Glutamatergic neuron (in vitro differentiated cells): Measurements from ENCODE around the gene FOXP2. TPM values are rescaled to one million over a fixed set of nuclear protein-coding genes. Genes with fewer than 3 reads are reported as not detected.

Experiments used
- DNase-seq: peaks from one replicate; pipeline ENCODE4 v3.0.0; 2022
- H3K27ac Mint-ChIP-seq: one replicate; pipeline ENCODE4 v1.8.0; 2020; ENCODE audit warnings: mild to moderate bottlenecking, mixed read lengths, inconsistent platforms; ENCODE audit not compliant: unreplicated experiment
- H3K27me3 Mint-ChIP-seq: one replicate; pipeline ENCODE4 v1.8.0; 2020; ENCODE audit warnings: mild to moderate bottlenecking, moderate library complexity, mixed read lengths, inconsistent platforms; ENCODE audit not compliant: unreplicated experiment
- H3K36me3 Mint-ChIP-seq: one replicate; pipeline ENCODE4 v1.8.0; 2020; ENCODE audit warnings: mild to moderate bottlenecking, mixed read lengths, inconsistent platforms; ENCODE audit not compliant: unreplicated experiment
- H3K4me1 Mint-ChIP-seq: one replicate; pipeline ENCODE4 v1.8.0; 2020; ENCODE audit warnings: mild to moderate bottlenecking, low read depth, mixed read lengths, inconsistent platforms; ENCODE audit not compliant: unreplicated experiment
- H3K4me3 Mint-ChIP-seq: one replicate; pipeline ENCODE4 v1.8.0; 2020; ENCODE audit warnings: mild to moderate bottlenecking, mixed read lengths, inconsistent platforms; ENCODE audit not compliant: unreplicated experiment
- H3K9me3 Mint-ChIP-seq: one replicate; pipeline ENCODE4 v1.8.0; 2020; ENCODE audit warnings: mild to moderate bottlenecking, moderate library complexity, mixed read lengths, inconsistent platforms; ENCODE audit not compliant: unreplicated experiment
- total RNA-seq: library from RNA; stranded (reverse); fragmentation: NEBNext Ultra II Directional; extraction: Animal tissue kit (Norgen Biotek cat#: 25700); gene quantifications from one replicate; pipeline ENCODE4 v1.2.1, GENCODE V29; 2021; ENCODE audit not compliant: unreplicated experiment
- TF ChIP-seq, protein P1 (sequence below): fragments of 200-600 bp; sonication (generic); IDR thresholded peaks from one replicate; pipeline ENCODE4 v1.5.0; 2021; ENCODE audit not compliant: partially characterized antibody, unreplicated experiment

FOXP2 gene
- total RNA-seq, 1 donor from 2014 or later, result 72.1 TPM

DNA sequence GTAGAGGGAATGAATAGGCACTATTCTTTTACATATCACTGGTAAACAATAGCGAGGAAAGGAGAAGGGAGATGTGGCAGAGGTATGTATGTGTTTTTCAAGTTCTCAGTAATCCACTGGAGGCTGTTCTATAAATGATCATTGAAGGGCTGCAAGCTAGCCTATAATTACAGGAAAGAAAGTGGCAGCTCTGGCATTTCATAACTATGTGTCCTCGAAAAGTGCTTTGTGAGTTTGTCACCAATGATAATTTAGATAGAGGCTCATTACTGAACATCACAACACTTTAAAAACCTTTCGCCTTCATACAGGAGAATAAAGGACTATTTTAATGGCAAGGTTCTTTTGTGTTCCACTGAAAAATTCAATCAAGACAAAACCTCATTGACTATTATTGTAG, 235.1 kb downstream of the FOXP2 start:
- Mint-ChIP-seq H3K9me3 (no peaks in the 10 kb centered on the region), H3K36me3 (no peaks in the 10 kb centered on the region), H3K4me3 (no peak overlapping the region), H3K27ac (no peak overlapping the region), H3K4me1 (peaks cover 20% of the 10 kb centered on the region), H3K27me3 (no peaks in the 10 kb centered on the region)
- TF ChIP-seq, protein P1, sequence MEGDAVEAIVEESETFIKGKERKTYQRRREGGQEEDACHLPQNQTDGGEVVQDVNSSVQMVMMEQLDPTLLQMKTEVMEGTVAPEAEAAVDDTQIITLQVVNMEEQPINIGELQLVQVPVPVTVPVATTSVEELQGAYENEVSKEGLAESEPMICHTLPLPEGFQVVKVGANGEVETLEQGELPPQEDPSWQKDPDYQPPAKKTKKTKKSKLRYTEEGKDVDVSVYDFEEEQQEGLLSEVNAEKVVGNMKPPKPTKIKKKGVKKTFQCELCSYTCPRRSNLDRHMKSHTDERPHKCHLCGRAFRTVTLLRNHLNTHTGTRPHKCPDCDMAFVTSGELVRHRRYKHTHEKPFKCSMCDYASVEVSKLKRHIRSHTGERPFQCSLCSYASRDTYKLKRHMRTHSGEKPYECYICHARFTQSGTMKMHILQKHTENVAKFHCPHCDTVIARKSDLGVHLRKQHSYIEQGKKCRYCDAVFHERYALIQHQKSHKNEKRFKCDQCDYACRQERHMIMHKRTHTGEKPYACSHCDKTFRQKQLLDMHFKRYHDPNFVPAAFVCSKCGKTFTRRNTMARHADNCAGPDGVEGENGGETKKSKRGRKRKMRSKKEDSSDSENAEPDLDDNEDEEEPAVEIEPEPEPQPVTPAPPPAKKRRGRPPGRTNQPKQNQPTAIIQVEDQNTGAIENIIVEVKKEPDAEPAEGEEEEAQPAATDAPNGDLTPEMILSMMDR, result no peak
- no peak for DNase-seq

DNA sequence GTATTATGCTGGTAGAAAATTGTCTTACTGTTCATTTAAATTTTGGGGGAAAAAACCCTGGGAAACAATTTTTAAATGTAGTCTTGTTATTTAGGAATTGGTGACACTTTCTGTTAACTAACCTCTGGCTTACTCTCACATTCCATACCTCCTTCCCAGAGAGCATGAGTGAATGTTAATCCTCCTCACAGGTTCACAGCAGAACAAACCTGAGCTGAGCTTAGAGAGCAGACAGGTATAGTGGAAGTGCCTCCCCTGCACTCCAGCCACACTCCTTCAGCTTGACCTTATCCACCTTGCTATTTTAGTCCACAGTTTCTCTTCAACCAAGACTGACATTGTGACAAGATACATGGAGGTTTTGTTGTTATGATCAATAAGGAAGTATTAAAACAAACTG, 235.9 kb downstream of the FOXP2 start:
- TF ChIP-seq, protein P1, result no peak
- DNase-seq, result no peak
- Mint-ChIP-seq H3K4me1 (peaks cover 23% of the 10 kb centered on the region), H3K4me3 (no peak overlapping the region), H3K36me3 (no peaks in the 10 kb centered on the region), H3K27ac (no peak overlapping the region), H3K27me3 (no peaks in the 10 kb centered on the region), H3K9me3 (no peaks in the 10 kb centered on the region)

DNA sequence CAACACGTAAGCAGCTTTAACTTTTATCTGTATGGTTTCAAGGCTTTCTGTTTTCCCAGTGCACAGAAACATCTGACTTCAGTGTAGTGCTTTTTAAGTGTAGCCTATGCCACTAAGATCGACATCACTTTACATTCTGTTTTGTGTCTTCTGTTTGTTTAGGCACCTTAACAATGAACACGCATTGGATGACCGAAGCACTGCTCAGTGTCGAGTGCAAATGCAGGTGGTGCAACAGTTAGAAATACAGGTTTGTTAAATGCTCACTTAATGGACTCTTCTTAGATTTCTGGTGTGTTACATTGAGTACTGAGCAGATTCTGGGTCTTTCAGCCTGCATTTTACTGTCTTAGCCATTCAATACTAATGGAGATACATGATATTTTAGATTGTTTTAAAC, 237.4 kb downstream of the FOXP2 start:
- no peaks in the 10 kb centered on the region for H3K27me3 Mint-ChIP-seq
- TF ChIP-seq, protein P1, result no peak

DNA sequence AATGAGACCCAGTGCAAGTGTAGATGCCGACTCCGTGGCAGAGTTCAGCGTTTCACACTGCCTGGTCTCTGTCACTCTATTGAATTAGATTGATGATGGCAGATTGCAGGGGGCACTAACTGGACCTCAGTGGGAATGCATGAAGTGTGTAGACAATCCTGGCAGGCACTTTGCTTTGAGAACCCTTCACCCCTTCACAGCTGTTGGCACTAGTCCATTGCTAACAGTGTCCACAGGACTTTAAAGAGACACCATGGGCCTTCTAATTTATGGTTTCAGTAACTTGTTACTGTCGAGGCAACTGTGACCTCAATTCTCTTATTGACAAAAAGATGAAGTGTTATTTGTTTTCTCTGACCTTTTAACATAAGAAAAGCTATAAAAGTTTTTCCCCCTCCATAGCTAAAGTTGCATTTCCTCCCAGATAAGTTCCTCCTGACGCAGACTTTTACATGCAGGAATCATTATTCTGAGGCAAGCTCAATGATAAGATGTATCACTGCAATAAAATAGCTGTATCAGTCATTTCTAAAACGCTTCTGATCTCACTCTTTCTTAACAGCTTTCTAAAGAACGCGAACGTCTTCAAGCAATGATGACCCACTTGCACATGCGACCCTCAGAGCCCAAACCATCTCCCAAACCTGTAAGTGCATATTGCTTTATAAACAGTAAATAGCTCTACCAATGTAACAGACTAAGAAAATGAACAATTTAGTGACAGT, 238.9 kb downstream of the FOXP2 start:
- DNase-seq, result no peak
- Mint-ChIP-seq H3K27me3 (peaks cover 3% of the 10 kb centered on the region), H3K4me3 (no peak overlapping the region), H3K36me3 (no peaks in the 10 kb centered on the region), H3K27ac (peak overlapping the region; percentile 53), H3K4me1 (peaks cover 45% of the 10 kb centered on the region), H3K9me3 (no peaks in the 10 kb centered on the region)
- TF ChIP-seq, protein P1, result no peak

More for the DNA sequence above, 237.4 kb downstream of the FOXP2 start:
- Mint-ChIP-seq H3K36me3 (no peaks in the 10 kb centered on the region), H3K4me1 (peaks cover 32% of the 10 kb centered on the region), H3K4me3 (no peak overlapping the region), H3K9me3 (no peaks in the 10 kb centered on the region), H3K27ac (no peak overlapping the region)
- DNase-seq, result no peak

DNA sequence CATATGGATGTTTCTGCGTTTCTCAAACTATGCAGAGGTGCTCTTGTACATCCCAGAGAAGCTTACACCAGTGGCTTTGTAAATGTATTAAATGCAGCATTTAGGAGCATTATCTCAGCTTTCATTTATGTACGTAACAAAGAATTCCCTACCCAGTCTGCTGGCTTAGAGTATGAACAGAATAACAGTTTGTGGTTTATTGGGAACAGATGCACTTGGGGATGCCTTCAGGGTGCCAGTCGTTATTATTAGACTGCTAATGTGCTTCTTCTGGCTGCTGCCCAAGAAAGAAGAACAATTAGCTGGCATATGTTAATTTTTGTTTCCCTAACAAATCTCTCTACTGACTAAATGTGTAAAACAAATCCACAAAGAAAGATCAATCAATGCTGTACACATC, 241.9 kb downstream of the FOXP2 start:
- Mint-ChIP-seq H3K9me3 (no peaks in the 10 kb centered on the region), H3K36me3 (no peaks in the 10 kb centered on the region), H3K4me3 (peak overlapping the region; percentile 12), H3K27ac (peak overlapping the region; percentile 85), H3K4me1 (peaks cover 61% of the 10 kb centered on the region), H3K27me3 (peaks cover 3% of the 10 kb centered on the region)
- no peak for DNase-seq
- TF ChIP-seq, protein P1, result no peak
